Caco-2 (cell line): ENCODE results near the gene PTPN9. TPM values are rescaled to one million over a fixed set of nuclear protein-coding genes. Genes with fewer than 3 reads are reported as not detected.
A peak's percentile ranks its signal among the peaks of the same experiment; 100 is the strongest.

Experiments
- BruUV-seq: library from RNA; stranded (reverse); fragments of 400-500 nt; replicated peaks from 2 replicates; lab custom pipeline; 2021; lab: Mats Ljungman, UMichigan
- CTCF ChIA-PET: fragments of 300-600 bp; sonication (Branson Sonifier 250); formaldehyde crosslinking; loops from one replicate; lab custom pipeline; 2022; ENCODE audit warnings: antibody characterized with exemption; lab: Charles Lee
- POLR2A ChIA-PET: fragments of 300-600 bp; sonication (Branson Sonifier 250); formaldehyde crosslinking; loops from one replicate; lab custom pipeline; 2022; ENCODE audit warnings: antibody characterized with exemption; lab: Charles Lee
- DNase-seq, 2 experiments: peaks; one replicate each; pipeline versions ENCODE4 v3.0.0 to v3.0.0-alpha.2; 2020 to 2022
- H3K27me3 ChIP-seq: replicated peaks from 2 replicates; pipeline ENCODE4 v1.6.0; 2011; ENCODE audit warnings: low read length; ENCODE audit not compliant: control insufficient read depth, insufficient read depth
- H3K36me3 ChIP-seq: 2 replicates; pipeline ENCODE4 v1.5.1; 2011; ENCODE audit warnings: low read length; ENCODE audit not compliant: control insufficient read depth, insufficient read depth
- H3K4me1 ChIP-seq: fragments of 250-450 bp; sonication (Bioruptor Pico); 2 replicates; pipeline ENCODE4 v1.5.1; 2020; ENCODE audit warnings: mild to moderate bottlenecking
- H3K4me3 ChIP-seq: 2 replicates; pipeline ENCODE4 v1.5.1; 2011; ENCODE audit warnings: low read depth, mild to moderate bottlenecking, control low read depth, low read length
- H3K9me3 ChIP-seq: fragments of 250-450 bp; sonication (Bioruptor Pico); 2 replicates; pipeline ENCODE4 v1.5.1; 2020; ENCODE audit warnings: mild to moderate bottlenecking, moderate library complexity
- H3K27ac Mint-ChIP-seq: one replicate; pipeline ENCODE4 v1.8.0; 2022; ENCODE audit warnings: mixed read lengths; ENCODE audit not compliant: unreplicated experiment
- H3K27me3 Mint-ChIP-seq: one replicate; pipeline ENCODE4 v1.8.0; 2022; ENCODE audit warnings: mixed read lengths; ENCODE audit not compliant: insufficient read depth, unreplicated experiment
- H3K36me3 Mint-ChIP-seq: one replicate; pipeline ENCODE4 v1.8.0; 2022; ENCODE audit warnings: mild to moderate bottlenecking, mixed read lengths; ENCODE audit not compliant: insufficient read depth, unreplicated experiment
- H3K4me1 Mint-ChIP-seq: one replicate; pipeline ENCODE4 v1.8.0; 2022; ENCODE audit warnings: low read depth, mixed read lengths; ENCODE audit not compliant: unreplicated experiment
- H3K4me3 Mint-ChIP-seq: one replicate; pipeline ENCODE4 v1.8.0; 2022; ENCODE audit warnings: mild to moderate bottlenecking, moderate library complexity, mixed read lengths; ENCODE audit not compliant: unreplicated experiment
- H3K9me3 Mint-ChIP-seq: one replicate; pipeline ENCODE4 v1.8.0; 2022; ENCODE audit warnings: mixed read lengths; ENCODE audit not compliant: unreplicated experiment
- CTCF ChIP-seq, 2 experiments: fragments of 200-600 bp in 1 of 2; IDR thresholded peaks; 1 replicate in 1 of 2; 2 replicates in 1 of 2; pipeline versions ENCODE4 v1.5.1 to v1.8.0; 2011 to 2022; ENCODE audit warnings: antibody characterized with exemption in 1 of 2, control low read depth in 1 of 2, inconsistent platforms in 1 of 2, low read depth in 1 of 2, low read length in 1 of 2, mild to moderate bottlenecking in 1 of 2, moderate library complexity in 1 of 2; ENCODE audit not compliant: insufficient read depth in 1 of 2, severe bottlenecking in 1 of 2, unreplicated experiment in 1 of 2
- intact Hi-C: fragments of 100-400 bp; cut with micrococcal nuclease; formaldehyde crosslinking; loops from one replicate; pipeline ENCODE4 v1.10.0; 2022; ENCODE audit not compliant: unreplicated experiment
- total RNA-seq: library from RNA; stranded (reverse); gene quantifications from 2 replicates; pipeline ENCODE4 v1.2.3, GENCODE V29; 2022

Gene PTPN9
- total RNA-seq, 1 experiment from 2014 or later: 27.7 TPM

- CTCF ChIA-PET: no interaction called here
- H3K9me3 ChIP-seq: no peaks in the 10 kb centered on the region
- H3K9me3 Mint-ChIP-seq: no peaks in the 10 kb centered on the region
- no peaks in the 10 kb centered on the region; the same call in 1 of the 2 replicates for H3K36me3 ChIP-seq
- POLR2A ChIA-PET: no interaction called here
- H3K27me3 ChIP-seq: no peaks in the 10 kb centered on the region
- no peak overlapping the region for H3K27ac Mint-ChIP-seq
- no peak for DNase-seq
- peaks cover 18% of the 10 kb centered on the region for H3K4me1 Mint-ChIP-seq
- no peaks in the 10 kb centered on the region for H3K27me3 Mint-ChIP-seq
- no peak overlapping the region for H3K4me3 Mint-ChIP-seq
- no peak for TF ChIP-seq CTCF (IDR thresholded peaks at IDR 0.05; ENCODE audit: insufficient read depth in 1 of 2, low read depth in 1 of 2, low read length in 1 of 2, severe bottlenecking in 1 of 2, unreplicated experiment in 1 of 2)
- intact Hi-C loops: no loop called here
- H3K4me3 ChIP-seq: no peak overlapping the region
- BruUV-seq: no TSS peak
- peaks cover 13% of the 10 kb centered on the region for H3K4me1 ChIP-seq
- peaks cover 10% of the 10 kb centered on the region for H3K36me3 Mint-ChIP-seq
These were observed 40.7 kb downstream of the PTPN9 start for GRCh38 chr15:75538376-75538775.

GRCh38 chr15:75533945-75534344 is 45.2 kb downstream of the PTPN9 start:
- Mint-ChIP-seq H3K27me3 (no peaks in the 10 kb centered on the region), H3K9me3 (no peaks in the 10 kb centered on the region), H3K27ac (no peak overlapping the region), H3K4me1 (peaks cover 17% of the 10 kb centered on the region), H3K4me3 (no peak overlapping the region), H3K36me3 (peaks cover 5% of the 10 kb centered on the region)
- intact Hi-C loops: loop anchor here (5.0 kb wide), 1 partner anchor 82 kb away; the partner anchor contains the start of gene SIN3A
- no peaks in the 10 kb centered on the region for H3K9me3 ChIP-seq
- H3K36me3 ChIP-seq: no peaks in the 10 kb centered on the region
- ChIA-PET POLR2A (no interaction called here), CTCF (no interaction called here)
- no peak overlapping the region for H3K4me3 ChIP-seq
- TF ChIP-seq CTCF (IDR thresholded peaks at IDR 0.05; ENCODE audit: insufficient read depth in 1 of 2, low read depth in 1 of 2, low read length in 1 of 2, severe bottlenecking in 1 of 2, unreplicated experiment in 1 of 2): no peak
- no peaks in the 10 kb centered on the region for H3K27me3 ChIP-seq
- H3K4me1 ChIP-seq: peaks cover 23% of the 10 kb centered on the region
- BruUV-seq: no TSS peak
- DNase-seq: no peak

GRCh38 chr15:75532413-75533250 is 46.5 kb downstream of the PTPN9 start:
- Mint-ChIP-seq H3K9me3 (no peaks in the 10 kb centered on the region), H3K4me1 (peaks cover 17% of the 10 kb centered on the region), H3K27ac (no peak overlapping the region), H3K36me3 (peaks cover 5% of the 10 kb centered on the region), H3K4me3 (no peak overlapping the region), H3K27me3 (no peaks in the 10 kb centered on the region)
- no TSS peak for BruUV-seq
- no peaks in the 10 kb centered on the region for H3K36me3 ChIP-seq
- intact Hi-C loops: loop anchor here (5.0 kb wide), 1 partner anchor 80 kb away; the partner anchor contains the start of gene SIN3A
- peaks cover 23% of the 10 kb centered on the region for H3K4me1 ChIP-seq
- peak; percentile 48 to 68 for TF ChIP-seq CTCF (IDR thresholded peaks at IDR 0.05; ENCODE audit: insufficient read depth in 1 of 2, low read depth in 1 of 2, low read length in 1 of 2, severe bottlenecking in 1 of 2, unreplicated experiment in 1 of 2)
- peak; percentile 58 to 67 for DNase-seq
- H3K9me3 ChIP-seq: no peaks in the 10 kb centered on the region
- H3K27me3 ChIP-seq: no peaks in the 10 kb centered on the region
- CTCF ChIA-PET: interaction anchor here (0.6 to 2.3 kb wide), 13 partner anchors 12 to 164 kb away, joined by 3 to 15 read pairs (median 4); partner anchors contain the start of genes MAN2C1 and PTPN9
- POLR2A ChIA-PET: interaction anchor here (0.5 to 1.3 kb wide), 4 partner anchors 9 to 115 kb away, joined by 3 to 6 read pairs (median 4); partner anchors contain the start of gene SNX33
- no peak overlapping the region for H3K4me3 ChIP-seq
